WTC11 (cell line): Measurements from ENCODE around the gene GABRR3. TPM values are rescaled to one million over a fixed set of nuclear protein-coding genes. Genes with fewer than 3 reads are reported as not detected.

Source experiments
- ATAC-seq: fragments of 200-7000 bp; cut with Tn5 transposase; 2 replicates; pipeline ENCODE4 v1.10.0; 2021; ENCODE audit warnings: mild to moderate bottlenecking, moderate library complexity
- CTCF ChIA-PET: fragments of 300-600 bp; sonication (Branson Sonifier 250); formaldehyde crosslinking; loops from one replicate; lab custom pipeline; 2021; ENCODE audit warnings: antibody characterized with exemption; lab: Charles Lee
- POLR2A ChIA-PET: fragments of 350-600 bp; sonication (Branson Sonifier 250); formaldehyde crosslinking; loops from one replicate; lab custom pipeline; 2021; ENCODE audit warnings: antibody characterized with exemption; lab: Charles Lee
- DNase-seq: peaks from one replicate; pipeline ENCODE4 v3.0.0; 2021; ENCODE audit warnings: low spot score
- H3K27ac Mint-ChIP-seq: 2 replicates; pipeline ENCODE4 v1.8.0; 2021; ENCODE audit warnings: mixed read lengths
- H3K27me3 Mint-ChIP-seq: 2 replicates; pipeline ENCODE4 v1.8.0; 2021; ENCODE audit warnings: low read depth, mild to moderate bottlenecking, moderate library complexity, mixed read lengths
- H3K36me3 Mint-ChIP-seq: 2 replicates; pipeline ENCODE4 v1.8.0; 2021; ENCODE audit warnings: mixed read lengths
- H3K4me1 Mint-ChIP-seq: 2 replicates; pipeline ENCODE4 v1.8.0; 2022; ENCODE audit warnings: mixed read lengths
- H3K4me3 Mint-ChIP-seq: 2 replicates; pipeline ENCODE4 v1.8.0; 2021; ENCODE audit warnings: mild to moderate bottlenecking, moderate library complexity, mixed read lengths
- H3K9me3 Mint-ChIP-seq: 2 replicates; pipeline ENCODE4 v1.8.0; 2021; ENCODE audit warnings: mixed read lengths
- ATF2 ChIP-seq: sonication (generic); formaldehyde crosslinking; IDR thresholded peaks from 2 replicates; pipeline ENCODE4 v1.8.1; 2022; ENCODE audit warnings: low read depth, missing genetic modification reagents, borderline replicate concordance
- EMX1 ChIP-seq: fragments of 250-450 bp; sonication (Bioruptor Pico); IDR thresholded peaks from 2 replicates; pipeline ENCODE4 v1.8.0; 2021; ENCODE audit warnings: mild to moderate bottlenecking
- ESRRA ChIP-seq: sonication (generic); formaldehyde crosslinking; IDR thresholded peaks from 2 replicates; pipeline ENCODE4 v1.8.1; 2022; ENCODE audit warnings: mild to moderate bottlenecking, missing genetic modification reagents, borderline replicate concordance
- FOXJ3 ChIP-seq: sonication (generic); formaldehyde crosslinking; IDR thresholded peaks from 2 replicates; pipeline ENCODE4 v1.9.0; 2021; ENCODE audit warnings: missing genetic modification reagents, mild to moderate bottlenecking, borderline replicate concordance
- FOXP1 ChIP-seq: sonication (generic); formaldehyde crosslinking; IDR thresholded peaks from 2 replicates; pipeline ENCODE4 v1.8.0; 2022; ENCODE audit warnings: missing genetic modification reagents, mild to moderate bottlenecking, moderate library complexity, borderline replicate concordance
- GTF2I ChIP-seq: fragments of 250-450 bp; sonication (Bioruptor Pico); conservative IDR thresholded peaks from 2 replicates; pipeline ENCODE4 v1.4.0; 2021; ENCODE audit warnings: mild to moderate bottlenecking
- IRF2 ChIP-seq: sonication (generic); formaldehyde crosslinking; IDR thresholded peaks from 2 replicates; pipeline ENCODE4 v1.8.0; 2022; ENCODE audit warnings: low read depth, missing genetic modification reagents, borderline replicate concordance
- JAZF1 ChIP-seq: fragments of 250-450 bp; sonication (Bioruptor Pico); IDR thresholded peaks from 2 replicates; pipeline ENCODE4 v1.9.0; 2021; ENCODE audit warnings: moderate library complexity, mild to moderate bottlenecking, inconsistent platforms
- MLX ChIP-seq: sonication (generic); formaldehyde crosslinking; IDR thresholded peaks from 2 replicates; pipeline ENCODE4 v1.8.1; 2023; ENCODE audit warnings: mild to moderate bottlenecking, missing genetic modification reagents, moderate library complexity
- MYBL2 ChIP-seq: sonication (generic); formaldehyde crosslinking; IDR thresholded peaks from 2 replicates; pipeline ENCODE4 v1.8.1; 2023; ENCODE audit warnings: mild to moderate bottlenecking, moderate library complexity, missing genetic modification reagents
- OVOL2 ChIP-seq: fragments of 250-450 bp; sonication (Bioruptor Pico); IDR thresholded peaks from 2 replicates; pipeline ENCODE4 v1.9.0; 2021; ENCODE audit warnings: mild to moderate bottlenecking, borderline replicate concordance
- PRDM15 ChIP-seq: sonication (generic); formaldehyde crosslinking; IDR thresholded peaks from 2 replicates; pipeline ENCODE4 v1.8.0; 2022; ENCODE audit warnings: missing genetic modification reagents
- TCF7 ChIP-seq: sonication (generic); formaldehyde crosslinking; IDR thresholded peaks from 2 replicates; pipeline ENCODE4 v1.8.0; 2022; ENCODE audit warnings: mild to moderate bottlenecking, low read depth, missing genetic modification reagents, moderate library complexity
- TEAD1 ChIP-seq: sonication (generic); formaldehyde crosslinking; IDR thresholded peaks from 2 replicates; pipeline ENCODE4 v1.8.0; 2022; ENCODE audit warnings: mild to moderate bottlenecking, missing genetic modification reagents
- ZBTB21 ChIP-seq: sonication (generic); formaldehyde crosslinking; IDR thresholded peaks from 2 replicates; pipeline ENCODE4 v1.8.1; 2023; ENCODE audit warnings: mild to moderate bottlenecking, missing genetic modification reagents, borderline replicate concordance
- ZNF219 ChIP-seq: sonication (generic); formaldehyde crosslinking; IDR thresholded peaks from 2 replicates; pipeline ENCODE4 v1.8.0; 2023; ENCODE audit warnings: missing genetic modification reagents, mild to moderate bottlenecking, borderline replicate concordance
- ZNF281 ChIP-seq: sonication (generic); formaldehyde crosslinking; IDR thresholded peaks from 2 replicates; pipeline ENCODE4 v1.8.0; 2023; ENCODE audit warnings: mild to moderate bottlenecking, missing genetic modification reagents
- ZNF317 ChIP-seq: sonication (generic); formaldehyde crosslinking; IDR thresholded peaks from 2 replicates; pipeline ENCODE4 v1.8.1; 2023; ENCODE audit warnings: low read depth, mild to moderate bottlenecking, moderate library complexity, missing genetic modification reagents, borderline replicate concordance
- ZNF425 ChIP-seq: fragments of 250-450 bp; sonication (Bioruptor Pico); conservative IDR thresholded peaks from 2 replicates; pipeline ENCODE4 v1.9.0; 2021; ENCODE audit warnings: mild to moderate bottlenecking
- ZNF671 ChIP-seq: fragments of 250-450 bp; sonication (Bioruptor Pico); IDR thresholded peaks from 2 replicates; pipeline ENCODE4 v1.8.0; 2021; ENCODE audit warnings: mild to moderate bottlenecking
- ZSCAN18 ChIP-seq: fragments of 250-450 bp; sonication (Bioruptor Pico); IDR thresholded peaks from 2 replicates; pipeline ENCODE4 v2.1.2; 2022; ENCODE audit warnings: mild to moderate bottlenecking, moderate library complexity
- total RNA-seq: library from RNA; stranded (reverse); gene quantifications from 3 replicates; pipeline ENCODE4 v1.2.3, GENCODE V29; 2021

The GABRR3 gene
- total RNA-seq, 1 experiment from 2014 or later, result not detected

- ChIA-PET POLR2A (no interaction called here), CTCF (no interaction called here)
- Mint-ChIP-seq H3K27ac (no peak overlapping the region), H3K4me1 (peaks cover 1% of the 10 kb centered on the region), H3K9me3 (no peaks in the 10 kb centered on the region), H3K36me3 (no peaks in the 10 kb centered on the region), H3K27me3 (no peaks in the 10 kb centered on the region), H3K4me3 (no peak overlapping the region)
- ATAC-seq (no peak), DNase-seq (no peak)
- TF ChIP-seq ZBTB21 (CRISPR knock-in tag) (no peak), PRDM15 (no peak), ATF2 (no peak), ZNF317 (CRISPR knock-in tag) (no peak), ZSCAN18 (CRISPR knock-in tag) (no peak), OVOL2 (CRISPR knock-in tag) (no peak), IRF2 (CRISPR knock-in tag) (no peak), FOXP1 (no peak), GTF2I (no peak), FOXJ3 (no peak), MLX (CRISPR knock-in tag) (no peak), ZNF219 (CRISPR knock-in tag) (no peak), TCF7 (CRISPR knock-in tag) (no peak)
These were observed 30.4 kb downstream of the GABRR3 start for GRCh38 chr3:98004721-98005120.

GRCh38 chr3:98003306-98003969 lies 31.7 kb downstream of the GABRR3 start:
- no peaks in the 10 kb centered on the region for H3K9me3 Mint-ChIP-seq
- peaks cover 4% of the 10 kb centered on the region for H3K4me1 Mint-ChIP-seq
- H3K4me3 Mint-ChIP-seq, result no peak overlapping the region
- no peak overlapping the region for H3K27ac Mint-ChIP-seq
- DNase-seq (no peak), ATAC-seq (no peak)
- no peaks in the 10 kb centered on the region for H3K36me3 Mint-ChIP-seq
- TF ChIP-seq JAZF1 (CRISPR knock-in tag), result no peak
- CTCF ChIA-PET, result interaction anchor here (0.6 kb wide), 1 partner anchor 599 kb away, joined by 3 read pairs; no protein-coding TSS in a partner anchor
- H3K27me3 Mint-ChIP-seq, result no peaks in the 10 kb centered on the region
- POLR2A ChIA-PET, result no interaction called here

- ATAC-seq, result no peak
- no peak for DNase-seq
- CTCF ChIA-PET, result interaction anchor here (0.6 to 1.5 kb wide), 2 partner anchors 20 to 600 kb away, joined by 3 to 5 read pairs; no protein-coding TSS in a partner anchor
- Mint-ChIP-seq H3K27me3 (no peaks in the 10 kb centered on the region), H3K36me3 (no peaks in the 10 kb centered on the region), H3K4me3 (no peak overlapping the region), H3K27ac (no peak overlapping the region), H3K4me1 (peaks cover 4% of the 10 kb centered on the region), H3K9me3 (no peaks in the 10 kb centered on the region)
- POLR2A ChIA-PET, result no interaction called here
- no peak for TF ChIP-seq MYBL2 (CRISPR knock-in tag)
- no peak for TF ChIP-seq ESRRA
- TF ChIP-seq ZNF281 (CRISPR knock-in tag), result no peak
- TF ChIP-seq GTF2I, result no peak
- no peak for TF ChIP-seq ZNF671 (CRISPR knock-in tag)
- no peak for TF ChIP-seq ZNF425
- TF ChIP-seq TEAD1 (CRISPR knock-in tag), result no peak
- TF ChIP-seq EMX1 (CRISPR knock-in tag), result no peak
These were observed 32.4 kb downstream of the GABRR3 start for GRCh38 chr3:98002717-98003116.
